Measurements from ENCODE around the gene MAP7D2. TPM values are rescaled to one million over a fixed set of nuclear protein-coding genes. Genes with fewer than 3 reads are reported as not detected.

MAP7D2 gene
- total and polyA plus RNA-seq, 2 of the 13 experiments (the other 11 are each of a cell fraction or from before 2014, with no cell fraction given): 9.6 to 10.5 TPM

GRCh38 chrX:20066968-20067708, 49.6 kb downstream of the MAP7D2 start:
- H3K9ac ChIP-seq (ENCODE audit: insufficient read depth, low read depth, low read length): no peak overlapping the region
- FAIRE-seq (peak; percentile 90), DNase-seq (ENCODE audit: low spot score) (peak; percentile 35), ATAC-seq (peak; percentile 76)
- H3K4me1 ChIP-seq (ENCODE audit: insufficient read depth, low read length): peaks cover 10% of the 10 kb centered on the region
- H2AFZ ChIP-seq (ENCODE audit: low read length): no peak overlapping the region
- ChIA-PET CTCF (ENCODE audit: low intra/inter-chr PET ratio, low total read pairs) (interaction anchor here (1.6 to 1.8 kb wide), 2 partner anchors 76 to 163 kb away, joined by 4 to 12 read pairs; partner anchors contain the start of gene BCLAF3), POLR2A (no interaction called here)
- no peaks in the 10 kb centered on the region for H3K27me3 ChIP-seq (ENCODE audit: control insufficient read depth in 1 of 2, insufficient read depth in 2 of 2, low read length in 2 of 2)
- no TSS peak for BruUV-seq (replicated peaks)
- no peak overlapping the region for H3K4me2 ChIP-seq (ENCODE audit: low read depth, low read length)
- 0 out of 5 replicates have a peak, but pooled peaks cover 0 to 3% of the 10 kb centered on the region in 2 experiments for H3K36me3 ChIP-seq (replicated peaks in 1 of 2; ENCODE audit: control insufficient read depth in 1 of 2, insufficient read depth in 2 of 2, low read length in 2 of 2)
- intact Hi-C loops (cut with micrococcal nuclease; ENCODE audit: unreplicated experiment): loop anchor here (2.0 to 5.0 kb wide), 2 partner anchors 75 to 522 kb away; partner anchors contain the start of gene BCLAF3
- in situ Hi-C loops (cut with HindIII; ENCODE audit: extremely low pct_ligation_motif_present, low pct_unique_long_range_greater_than_20kb): loop anchor here (10.0 kb wide), 1 partner anchor 162 kb away; no protein-coding TSS in a partner anchor
- WGBS (ENCODE audit: low lambda C conversion rate): 63% methylated on average over 6 of the region's 6 CpGs
- no peak overlapping the region for H3K4me3 ChIP-seq (replicated peaks in 1 of 3; ENCODE audit: insufficient read depth in 1 of 3, low read depth in 2 of 3, low read length in 3 of 3)
- H4K20me1 ChIP-seq (ENCODE audit: insufficient read depth, low read length): no peaks in the 10 kb centered on the region
- H3K79me2 ChIP-seq (ENCODE audit: insufficient read depth, low read length): no peaks in the 10 kb centered on the region
- peak; percentile 80 for TF ChIP-seq STAG1 (CRISPR knock-in tag; IDR thresholded peaks at IDR 0.05)
- no peak for TF ChIP-seq THRA (CRISPR knock-in tag; IDR thresholded peaks at IDR 0.05; ENCODE audit: borderline replicate concordance)
- TF ChIP-seq CTCF (CRISPR knock-in tag; IDR thresholded peaks at IDR 0.05): peak; percentile 74
- no peak for TF ChIP-seq ETV5 (CRISPR knock-in tag; IDR thresholded peaks at IDR 0.05; ENCODE audit: borderline replicate concordance)
- no peak for TF ChIP-seq ZFP36L2 (CRISPR knock-in tag; IDR thresholded peaks at IDR 0.05)
- TF ChIP-seq SMAD1 (CRISPR knock-in tag; IDR thresholded peaks at IDR 0.05; ENCODE audit: borderline replicate concordance, low read depth): no peak
- no peak for TF ChIP-seq ZFYVE20 (CRISPR knock-in tag; IDR thresholded peaks at IDR 0.05; ENCODE audit: borderline replicate concordance, low read depth)
- no peak for TF ChIP-seq ZSCAN21 (CRISPR knock-in tag; IDR thresholded peaks at IDR 0.05; ENCODE audit: borderline replicate concordance)
- TF ChIP-seq SIX1 (CRISPR knock-in tag; IDR thresholded peaks at IDR 0.05; ENCODE audit: borderline replicate concordance): no peak
- peak; percentile 45; the same call in 1 of the 2 replicates for TF ChIP-seq SMC3 (IDR thresholded peaks at IDR 0.05; ENCODE audit: low read length)
- no peak for TF ChIP-seq ZNF629 (CRISPR knock-in tag; conservative IDR thresholded peaks at IDR 0.05)
- TF ChIP-seq SOX5 (CRISPR knock-in tag; IDR thresholded peaks at IDR 0.05; ENCODE audit: borderline replicate concordance): no peak
- TF ChIP-seq PHB2 (IDR thresholded peaks at IDR 0.05; ENCODE audit: partially characterized antibody): no peak
- 0 out of 2 replicates have a peak, but pooled peaks have one; percentile 46 for TF ChIP-seq RAD21 (CRISPR knock-in tag; IDR thresholded peaks at IDR 0.05)
- TF ChIP-seq ZNF501 (CRISPR knock-in tag; IDR thresholded peaks at IDR 0.05): no peak
- no peak overlapping the region for H3K27ac ChIP-seq (ENCODE audit: extremely low read length, insufficient read depth, low read length)
- H3K9me3 ChIP-seq (ENCODE audit: low read length): no peaks in the 10 kb centered on the region

All from HepG2 (cell line).